ENCODE results near the gene CACHD1.

CACHD1 gene

GRCh38 chr1:64502931-64503330, 33.0 kb downstream of the CACHD1 start:
- Histone ChIP-seq H3K23ac (ENCODE audit: low read length) (no peak overlapping the region), H2BK12ac (ENCODE audit: low read length) (no peak overlapping the region), H3K4me1 (ENCODE audit: control insufficient read depth in 1 of 2, insufficient read depth in 2 of 2, low read length in 2 of 2) (peaks cover 3 to 5% of the 10 kb centered on the region in 2 experiments), H2BK120ac (ENCODE audit: insufficient read depth, low read length, poor library complexity) (no peak overlapping the region), H3K18ac (ENCODE audit: low read length) (no peak overlapping the region), H4K8ac (ENCODE audit: low read depth, low read length) (no peak overlapping the region), H2AK5ac (ENCODE audit: low read length) (no peak overlapping the region), H3K27me3 (ENCODE audit: insufficient read depth, low read length) (peaks cover 2% of the 10 kb centered on the region), H3K79me1 (ENCODE audit: low read length) (no peaks in the 10 kb centered on the region), H2BK5ac (ENCODE audit: low read depth, low read length, poor library complexity) (no peak overlapping the region), H4K12ac (ENCODE audit: low read depth, low read length) (no peak overlapping the region), H3K9me3 (ENCODE audit: insufficient read depth, low read depth, low read length) (peaks cover 1% of the 10 kb centered on the region), H3K4ac (ENCODE audit: low read depth, low read length) (no peak overlapping the region), H3K79me2 (ENCODE audit: control insufficient read depth, insufficient read depth, low read length, poor library complexity) (no peaks in the 10 kb centered on the region), H3K27ac (ENCODE audit: low read depth, low read length) (no peak overlapping the region), H4K91ac (ENCODE audit: low read depth, low read length) (no peak overlapping the region), H3K36me3 (ENCODE audit: control insufficient read depth in 1 of 2, insufficient read depth in 2 of 2, low read length in 2 of 2) (no peaks in the 10 kb centered on the region), H3K14ac (ENCODE audit: low read length) (no peak overlapping the region), H3K4me2 (ENCODE audit: low read length) (no peak overlapping the region), H3K9ac (ENCODE audit: low read length) (no peak overlapping the region), H3K4me3 (ENCODE audit: low read depth, low read length) (no peak overlapping the region), H2AFZ (ENCODE audit: insufficient read depth, low read length, poor library complexity) (no peak overlapping the region)
- WGBS (ENCODE audit: extremely low coverage, insufficient coverage, insufficient read length) = no CpG with 5 or more reads among the region's 2 CpGs
- DNase-seq = no peak

- H3K18ac ChIP-seq (ENCODE audit: low read length) = no peak overlapping the region
- peak overlapping the region; percentile 75 for H4K12ac ChIP-seq (ENCODE audit: low read depth, low read length)
- peak overlapping the region; percentile 56 for H3K14ac ChIP-seq (ENCODE audit: low read length)
- no peak overlapping the region for H3K27ac ChIP-seq (ENCODE audit: low read depth, low read length)
- H3K9me3 ChIP-seq (ENCODE audit: insufficient read depth, low read depth, low read length) = no peaks in the 10 kb centered on the region
- H3K4me3 ChIP-seq (ENCODE audit: low read depth, low read length) = peak overlapping the region; percentile 55
- DNase-seq = peak in 1 of 2 donors; percentile 34
- no peaks in the 10 kb centered on the region for H3K79me1 ChIP-seq (ENCODE audit: low read length)
- H3K79me2 ChIP-seq (ENCODE audit: control insufficient read depth, insufficient read depth, low read length, poor library complexity) = no peaks in the 10 kb centered on the region
- no peaks in the 10 kb centered on the region for H3K36me3 ChIP-seq (ENCODE audit: control insufficient read depth in 1 of 2, insufficient read depth in 2 of 2, low read length in 2 of 2)
- peak overlapping the region; percentile 66 for H4K8ac ChIP-seq (ENCODE audit: low read depth, low read length)
- H4K91ac ChIP-seq (ENCODE audit: low read depth, low read length) = no peak overlapping the region
- no peak overlapping the region for H2AK5ac ChIP-seq (ENCODE audit: low read length)
- H3K4me2 ChIP-seq (ENCODE audit: low read length) = peak overlapping the region; percentile 71
- H2BK12ac ChIP-seq (ENCODE audit: low read length) = no peak overlapping the region
- no peak overlapping the region for H2BK120ac ChIP-seq (ENCODE audit: insufficient read depth, low read length, poor library complexity)
- peaks cover 3 to 5% of the 10 kb centered on the region in 2 experiments for H3K4me1 ChIP-seq (ENCODE audit: control insufficient read depth in 1 of 2, insufficient read depth in 2 of 2, low read length in 2 of 2)
- no CpG with 5 or more reads among the region's 51 CpGs for WGBS (ENCODE audit: extremely low coverage, insufficient coverage, insufficient read length)
- H3K9ac ChIP-seq (ENCODE audit: low read length) = peak overlapping the region; percentile 19
- H3K23ac ChIP-seq (ENCODE audit: low read length) = no peak overlapping the region
- H3K4ac ChIP-seq (ENCODE audit: low read depth, low read length) = no peak overlapping the region
- H3K27me3 ChIP-seq (ENCODE audit: insufficient read depth, low read length) = peaks cover 2% of the 10 kb centered on the region
- peak overlapping the region; percentile 99 for H2AFZ ChIP-seq (ENCODE audit: insufficient read depth, low read length, poor library complexity)
- no peak overlapping the region for H2BK5ac ChIP-seq (ENCODE audit: low read depth, low read length, poor library complexity)
Observed at GRCh38 chr1:64505232-64505943, 35.5 kb downstream of the CACHD1 start.

- Histone ChIP-seq H3K18ac (ENCODE audit: low read length) (no peak overlapping the region), H3K4ac (ENCODE audit: low read depth, low read length) (no peak overlapping the region), H3K9ac (ENCODE audit: low read length) (no peak overlapping the region), H3K4me3 (ENCODE audit: low read depth, low read length) (peak overlapping the region; percentile 55), H2BK12ac (ENCODE audit: low read length) (no peak overlapping the region), H4K12ac (ENCODE audit: low read depth, low read length) (peak overlapping the region; percentile 63), H3K27ac (ENCODE audit: low read depth, low read length) (no peak overlapping the region), H3K79me1 (ENCODE audit: low read length) (no peaks in the 10 kb centered on the region), H3K14ac (ENCODE audit: low read length) (no peak overlapping the region), H2AFZ (ENCODE audit: insufficient read depth, low read length, poor library complexity) (peak overlapping the region; percentile 79), H3K4me2 (ENCODE audit: low read length) (peak overlapping the region; percentile 71), H4K91ac (ENCODE audit: low read depth, low read length) (no peak overlapping the region), H3K79me2 (ENCODE audit: control insufficient read depth, insufficient read depth, low read length, poor library complexity) (no peaks in the 10 kb centered on the region), H2BK5ac (ENCODE audit: low read depth, low read length, poor library complexity) (no peak overlapping the region), H2BK120ac (ENCODE audit: insufficient read depth, low read length, poor library complexity) (no peak overlapping the region), H3K27me3 (ENCODE audit: insufficient read depth, low read length) (peaks cover 2% of the 10 kb centered on the region), H2AK5ac (ENCODE audit: low read length) (no peak overlapping the region), H3K9me3 (ENCODE audit: insufficient read depth, low read depth, low read length) (no peaks in the 10 kb centered on the region), H3K36me3 (ENCODE audit: control insufficient read depth in 1 of 2, insufficient read depth in 2 of 2, low read length in 2 of 2) (no peaks in the 10 kb centered on the region), H4K8ac (ENCODE audit: low read depth, low read length) (peak overlapping the region; percentile 66), H3K23ac (ENCODE audit: low read length) (no peak overlapping the region), H3K4me1 (ENCODE audit: control insufficient read depth in 1 of 2, insufficient read depth in 2 of 2, low read length in 2 of 2) (peaks cover 3 to 5% of the 10 kb centered on the region in 2 experiments)
- peak in 1 of 2 donors; percentile 10 for DNase-seq
- WGBS (ENCODE audit: extremely low coverage, insufficient coverage, insufficient read length) = no CpG with 5 or more reads among the region's 15 CpGs
Observed at GRCh38 chr1:64505944-64506655, 36.2 kb downstream of the CACHD1 start.

GRCh38 chr1:64508629-64509028, 38.7 kb downstream of the CACHD1 start:
- H2BK120ac ChIP-seq (ENCODE audit: insufficient read depth, low read length, poor library complexity) = no peak overlapping the region
- H2BK12ac ChIP-seq (ENCODE audit: low read length) = no peak overlapping the region
- no peak for DNase-seq
- H3K79me1 ChIP-seq (ENCODE audit: low read length) = no peaks in the 10 kb centered on the region
- H3K27ac ChIP-seq (ENCODE audit: low read depth, low read length) = no peak overlapping the region
- no peak overlapping the region for H2AK5ac ChIP-seq (ENCODE audit: low read length)
- no peak overlapping the region for H3K9ac ChIP-seq (ENCODE audit: low read length)
- no peak overlapping the region for H3K18ac ChIP-seq (ENCODE audit: low read length)
- no peak overlapping the region for H3K14ac ChIP-seq (ENCODE audit: low read length)
- H3K4me3 ChIP-seq (ENCODE audit: low read depth, low read length) = no peak overlapping the region
- no peaks in the 10 kb centered on the region for H3K79me2 ChIP-seq (ENCODE audit: control insufficient read depth, insufficient read depth, low read length, poor library complexity)
- H4K8ac ChIP-seq (ENCODE audit: low read depth, low read length) = no peak overlapping the region
- H4K12ac ChIP-seq (ENCODE audit: low read depth, low read length) = no peak overlapping the region
- no peak overlapping the region for H3K4me2 ChIP-seq (ENCODE audit: low read length)
- no CpG with 5 or more reads among the region's 2 CpGs for WGBS (ENCODE audit: extremely low coverage, insufficient coverage, insufficient read length)
- H3K4me1 ChIP-seq (ENCODE audit: control insufficient read depth in 1 of 2, insufficient read depth in 2 of 2, low read length in 2 of 2) = peaks cover 3 to 5% of the 10 kb centered on the region in 2 experiments
- H3K4ac ChIP-seq (ENCODE audit: low read depth, low read length) = no peak overlapping the region
- peaks cover 2% of the 10 kb centered on the region for H3K27me3 ChIP-seq (ENCODE audit: insufficient read depth, low read length)
- H4K91ac ChIP-seq (ENCODE audit: low read depth, low read length) = no peak overlapping the region
- H2BK5ac ChIP-seq (ENCODE audit: low read depth, low read length, poor library complexity) = no peak overlapping the region
- no peak overlapping the region for H3K23ac ChIP-seq (ENCODE audit: low read length)
- H3K9me3 ChIP-seq (ENCODE audit: insufficient read depth, low read depth, low read length) = no peaks in the 10 kb centered on the region
- H3K36me3 ChIP-seq (ENCODE audit: control insufficient read depth in 1 of 2, insufficient read depth in 2 of 2, low read length in 2 of 2) = no peaks in the 10 kb centered on the region
- H2AFZ ChIP-seq (ENCODE audit: insufficient read depth, low read length, poor library complexity) = no peak overlapping the region

All from trophoblast cell (in vitro differentiated cells and primary cell).